ENCODE results near the gene MRPL24.
A peak's percentile ranks its signal among the peaks of the same experiment; 100 is the strongest.

The MRPL24 gene

DNA sequence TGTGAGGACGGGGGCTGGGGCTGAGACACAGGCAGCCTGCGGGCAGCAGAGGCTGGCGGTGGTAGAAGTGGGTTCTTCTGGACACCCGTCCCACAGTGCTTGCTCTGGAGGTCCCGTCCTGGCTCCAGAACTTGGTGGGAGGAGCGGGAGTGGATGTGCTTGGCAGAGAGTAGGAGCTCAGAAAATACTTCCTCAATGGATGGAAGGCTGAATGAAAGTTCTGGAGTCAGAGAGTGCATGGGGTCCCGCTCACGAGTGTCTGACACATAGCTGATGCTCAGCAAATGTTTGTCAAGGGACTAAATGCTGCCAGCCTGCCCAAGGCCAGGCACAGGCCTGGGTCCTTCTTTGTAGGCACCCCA, 50.2 kb downstream of the MRPL24 start:
- no peak for DNase-seq

DNA sequence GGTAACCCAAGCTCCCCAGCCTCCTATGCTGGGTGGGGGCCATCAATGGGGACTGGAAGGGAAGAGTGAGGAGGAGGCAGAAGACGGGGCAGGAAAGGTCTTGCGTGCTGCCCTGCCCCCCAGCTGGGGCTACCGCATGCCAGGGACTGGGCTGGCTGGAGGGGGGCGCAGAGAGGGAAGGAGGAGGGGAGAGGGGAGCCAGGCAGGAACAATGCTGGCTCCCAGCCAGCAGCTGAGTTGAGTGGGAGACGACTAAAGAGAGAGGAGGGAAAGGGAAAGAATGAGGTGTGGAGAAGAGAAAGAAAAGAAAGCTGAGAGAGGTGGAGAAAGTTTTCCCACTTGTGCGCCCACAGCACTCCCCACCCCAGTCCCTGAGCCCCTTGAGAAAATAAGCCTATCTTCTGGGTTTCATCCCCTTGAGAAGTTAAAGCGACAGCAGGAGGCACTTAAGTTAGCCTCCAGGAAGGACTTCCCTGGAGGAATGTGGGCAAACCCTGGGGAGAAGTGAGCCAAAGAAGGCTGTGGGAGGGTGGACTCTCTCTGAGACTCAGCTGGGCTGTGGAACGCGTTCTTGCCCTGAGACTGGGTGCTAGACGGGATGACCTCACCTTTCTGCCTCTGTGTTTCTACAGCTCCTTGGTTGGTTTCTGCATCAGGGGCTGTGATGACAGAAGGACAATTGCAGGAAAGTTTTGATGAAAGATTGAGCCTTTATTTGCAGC, 50.8 kb downstream of the MRPL24 start:
- DNase-seq: no peak

DNA sequence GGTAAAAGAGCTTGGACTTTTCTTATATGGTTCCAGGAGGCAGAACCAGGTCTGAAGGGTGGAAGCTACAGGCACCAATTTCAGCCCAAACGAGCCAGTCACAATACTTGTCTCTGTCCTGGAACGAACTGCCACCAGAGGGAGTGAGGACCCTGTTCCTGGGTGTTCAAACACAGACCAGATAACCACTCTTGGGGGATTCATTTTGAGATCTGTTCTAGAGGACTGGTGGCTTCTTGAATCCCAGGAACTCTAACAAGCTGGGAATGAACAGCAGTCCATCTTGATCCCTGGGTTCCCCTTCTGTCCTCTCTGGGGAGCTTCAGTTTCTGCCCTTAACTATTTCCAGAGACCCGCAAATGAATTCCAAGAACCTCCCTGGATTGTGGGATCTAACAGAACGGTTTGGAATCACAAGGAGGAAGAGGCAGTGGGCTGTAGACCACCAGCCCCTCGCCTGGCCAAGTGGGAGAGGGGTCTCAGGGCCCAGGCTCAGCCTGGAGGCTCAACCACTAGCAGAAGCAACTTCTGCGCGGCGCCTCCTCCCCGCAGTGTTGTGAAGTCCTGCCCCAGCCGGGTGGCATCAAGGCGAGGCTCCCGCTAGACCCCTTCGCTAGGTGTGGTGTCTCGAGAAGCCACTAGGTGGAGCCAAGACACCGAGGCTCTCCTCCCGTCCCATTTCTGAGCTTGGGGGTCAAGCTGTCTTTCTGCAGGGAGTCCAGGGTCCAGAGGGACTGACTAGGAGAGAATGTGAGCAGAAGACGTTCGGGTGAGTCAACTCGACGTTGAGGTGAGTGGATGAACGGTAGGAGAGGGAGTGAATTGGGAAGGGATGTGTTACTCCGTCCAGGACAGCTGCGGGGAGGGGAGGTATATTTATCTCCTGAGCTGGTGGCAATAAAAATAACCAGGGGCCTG, 51.6 kb downstream of the MRPL24 start:
- peak; percentile 64 for DNase-seq
